Panc1 (cell line): ENCODE data around the gene MLLT10. TPM values are rescaled to one million over a fixed set of nuclear protein-coding genes. Genes with fewer than 3 reads are reported as not detected.

Source experiments
- ATAC-seq: fragments of 200-7000 bp; cut with Tn5 transposase; 2 replicates; pipeline ENCODE4 v1.9.1; 2020; ENCODE audit warnings: mild to moderate bottlenecking, moderate library complexity
- BruUV-seq: library from RNA; stranded (reverse); fragments of 400-500 nt; replicated peaks from 2 replicates; lab custom pipeline; 2021; lab: Mats Ljungman, UMichigan
- CTCF ChIA-PET: fragments of 300-600 bp; sonication (Branson Sonifier 250); formaldehyde crosslinking; loops from one replicate; lab custom pipeline; 2022; ENCODE audit warnings: antibody characterized with exemption; lab: Charles Lee
- POLR2A ChIA-PET: fragments of 300-600 bp; sonication (Branson Sonifier 250); formaldehyde crosslinking; loops from one replicate; lab custom pipeline; 2022; ENCODE audit warnings: antibody characterized with exemption; lab: Charles Lee
- DNase-seq: peaks from one replicate; pipeline ENCODE4 v3.0.0-alpha.2; 2010; ENCODE audit warnings: low read depth, low spot score
- H3K27ac ChIP-seq: 2 replicates; pipeline ENCODE4 v1.5.1; 2011; ENCODE audit warnings: mild to moderate bottlenecking, low read length, inconsistent platforms
- H3K27me3 ChIP-seq: fragments of 200-500 bp; sonication (Bioruptor generic); 2 replicates; pipeline ENCODE4 v1.6.0; 2014; ENCODE audit warnings: low read length, inconsistent platforms; ENCODE audit not compliant: control insufficient read depth, insufficient read depth
- H3K36me3 ChIP-seq: fragments of 200-500 bp; sonication (Bioruptor generic); 2 replicates; pipeline ENCODE4 v1.5.1; 2014; ENCODE audit warnings: inconsistent platforms, mild to moderate bottlenecking, low read length, moderate library complexity; ENCODE audit not compliant: control insufficient read depth, insufficient read depth
- H3K4me1 ChIP-seq: 2 replicates; pipeline ENCODE4 v1.5.1; 2011; ENCODE audit warnings: inconsistent platforms, mild to moderate bottlenecking, low read length, moderate library complexity; ENCODE audit not compliant: control insufficient read depth, insufficient read depth
- H3K4me3 ChIP-seq, 2 experiments: 2 replicates each; pipeline ENCODE4 v1.5.1; 2011 to 2012; ENCODE audit warnings: low read depth in 2 of 2, low read length in 2 of 2, mild to moderate bottlenecking in 2 of 2, inconsistent platforms in 1 of 2, moderate library complexity in 1 of 2
- H3K9me3 ChIP-seq: fragments of 200-500 bp; sonication (Bioruptor generic); 2 replicates; pipeline ENCODE4 v1.5.1; 2014; ENCODE audit warnings: low read depth, mild to moderate bottlenecking, inconsistent platforms, low read length, moderate library complexity; ENCODE audit not compliant: control insufficient read depth, insufficient read depth
- CTCF ChIP-seq: fragments of 450-650 bp; IDR thresholded peaks from 2 replicates; pipeline ENCODE4 v1.5.1; 2017; ENCODE audit warnings: mild to moderate bottlenecking
- POLR2AphosphoS5 ChIP-seq: IDR thresholded peaks from 2 replicates; pipeline ENCODE4 v1.6.1; 2012; ENCODE audit warnings: mild to moderate bottlenecking, low read depth, low read length, moderate library complexity
- REST ChIP-seq, 2 experiments: IDR thresholded peaks; 2 replicates each; pipeline ENCODE4 v1.6.1; 2011 to 2012; ENCODE audit warnings: low read depth in 2 of 2, control low read depth in 1 of 2, low read length in 1 of 2, mild to moderate bottlenecking in 1 of 2, moderate library complexity in 1 of 2; ENCODE audit not compliant: insufficient read depth in 1 of 2
- SIN3A ChIP-seq: IDR thresholded peaks from 2 replicates; pipeline ENCODE4 v1.6.1; 2012; ENCODE audit warnings: low read depth, mild to moderate bottlenecking, low read length, moderate library complexity, borderline replicate concordance; ENCODE audit not compliant: insufficient read depth
- TCF7L2 ChIP-seq: IDR thresholded peaks from 2 replicates; pipeline ENCODE4 v1.6.1; 2011; ENCODE audit warnings: mild to moderate bottlenecking, low read depth, low read length, inconsistent platforms
- in situ Hi-C: cut with HindIII; loops from 2 replicates; pipeline ENCODE4 v1.10.0; 2016; ENCODE audit warnings: low sequenced_read_pairs, low pct_unique_long_range_greater_than_20kb
- intact Hi-C: fragments of 100-400 bp; cut with micrococcal nuclease; formaldehyde crosslinking; loops from one replicate; pipeline ENCODE4 v1.10.0; 2022; ENCODE audit not compliant: unreplicated experiment
- total RNA-seq: library from RNA; stranded (reverse); gene quantifications from one replicate; pipeline ENCODE4 v1.2.1, GENCODE V29; 2021; ENCODE audit not compliant: unreplicated experiment

The MLLT10 gene
- total RNA-seq, 1 experiment from 2014 or later, result 33.4 TPM

GRCh38 chr10:21754410-21755011 lies 220.5 kb downstream of the MLLT10 start:
- Histone ChIP-seq H3K9me3 (no peaks in the 10 kb centered on the region), H3K27me3 (no peaks in the 10 kb centered on the region), H3K27ac (no peak overlapping the region), H3K36me3 (no peaks in the 10 kb centered on the region), H3K4me1 (0 out of 2 replicates have a peak, but pooled peaks cover 3% of the 10 kb centered on the region), H3K4me3 (no peak overlapping the region)
- intact Hi-C loops (no loop called here), in situ Hi-C loops (no loop called here)
- ChIA-PET CTCF (no interaction called here), POLR2A (no interaction called here)
- DNase-seq, result no peak
- BruUV-seq, result no TSS peak
- ATAC-seq, result no peak
- no peak for TF ChIP-seq TCF7L2
- no peak for TF ChIP-seq REST (IDR thresholded peaks at IDR 0.05; ENCODE audit: insufficient read depth in 1 of 2, low read depth in 2 of 2, low read length in 1 of 2)
- TF ChIP-seq SIN3A, result no peak
- TF ChIP-seq CTCF, result no peak
- TF ChIP-seq POLR2AphosphoS5, result no peak

GRCh38 chr10:21756707-21757106 lies 222.7 kb downstream of the MLLT10 start:
- H3K27me3 ChIP-seq, result no peaks in the 10 kb centered on the region
- intact Hi-C loops, result no loop called here
- in situ Hi-C loops, result no loop called here
- no peak for ATAC-seq
- no peaks in the 10 kb centered on the region for H3K4me1 ChIP-seq
- no peaks in the 10 kb centered on the region for H3K9me3 ChIP-seq
- H3K36me3 ChIP-seq, result no peaks in the 10 kb centered on the region
- TF ChIP-seq SIN3A (no peak), TCF7L2 (no peak), CTCF (no peak), POLR2AphosphoS5 (no peak), REST (IDR thresholded peaks at IDR 0.05; ENCODE audit: insufficient read depth in 1 of 2, low read depth in 2 of 2, low read length in 1 of 2) (no peak)
- ChIA-PET POLR2A (no interaction called here), CTCF (no interaction called here)
- no TSS peak for BruUV-seq
- no peak overlapping the region for H3K27ac ChIP-seq
- no peak overlapping the region for H3K4me3 ChIP-seq
- no peak for DNase-seq
